SK-N-SH (cell line): ENCODE data around the gene FTO. TPM values are rescaled to one million over a fixed set of nuclear protein-coding genes. Genes with fewer than 3 reads are reported as not detected.

Experiments
- CTCF ChIA-PET: fragments of 300-600, 350-600 bp; formaldehyde crosslinking; extraction: SDS; loops from one replicate; lab custom pipeline; 2021; lab: Yijun Ruan, JAX
- POLR2A ChIA-PET: fragments of 350-600 bp; sonication (Branson Sonifier 250); formaldehyde crosslinking; extraction: SDS; loops from one replicate; lab custom pipeline; 2020; ENCODE audit warnings: antibody characterized with exemption, inconsistent platforms; lab: Yijun Ruan, JAX
- DNase-seq: peaks from one replicate; pipeline ENCODE4 v3.0.0; 2012
- H2AFZ ChIP-seq: fragments of 200-600 bp; sonication (generic); 2 replicates; pipeline ENCODE4 v1.8.1; 2016; ENCODE audit warnings: antibody characterized with exemption, mild to moderate bottlenecking, low read depth
- H3F3A ChIP-seq: fragments of 200-600 bp; sonication (generic); replicated peaks from 2 replicates; pipeline ENCODE3; 2016; ENCODE audit warnings: antibody characterized with exemption, mild to moderate bottlenecking; ENCODE audit not compliant: insufficient read depth
- H3K27ac ChIP-seq, 2 experiments: fragments of 200-500 bp in 1 of 2; fragments of 200-600 bp in 1 of 2; sonication (Bioruptor generic) in 1 of 2; sonication (generic), shearing (Covaris generic) in 1 of 2; 2 replicates each; pipeline versions ENCODE4 v1.5.1 to v1.6.1; 2014 to 2016; ENCODE audit warnings: low read depth in 2 of 2, inconsistent platforms in 1 of 2, low read length in 1 of 2, mild to moderate bottlenecking in 1 of 2, mixed read lengths in 1 of 2
- H3K27me3 ChIP-seq: fragments of 200-600 bp; sonication (generic), shearing (Covaris generic); 2 replicates; pipeline ENCODE4 v1.6.1; 2016; ENCODE audit warnings: mixed run types; ENCODE audit not compliant: insufficient read depth
- H3K36me3 ChIP-seq, 2 experiments: fragments of 200-500 bp in 1 of 2; fragments of 200-600 bp in 1 of 2; sonication (Bioruptor generic) in 1 of 2; sonication (generic) in 1 of 2; replicated peaks in 1 of 2; 2 replicates each; pipeline versions ENCODE3 to v1.5.1; 2014 to 2016; ENCODE audit warnings: low read length in 1 of 2, mild to moderate bottlenecking in 1 of 2; ENCODE audit not compliant: insufficient read depth in 2 of 2, control insufficient read depth in 1 of 2
- H3K4me1 ChIP-seq, 2 experiments: fragments of 200-500 bp in 1 of 2; fragments of 200-600 bp in 1 of 2; sonication (Bioruptor generic) in 1 of 2; sonication (generic), shearing (Covaris generic) in 1 of 2; 2 replicates each; pipeline versions ENCODE4 v1.5.1 to v1.6.1; 2014 to 2016; ENCODE audit warnings: low read depth in 1 of 2, low read length in 1 of 2, mixed run types in 1 of 2; ENCODE audit not compliant: insufficient read depth in 2 of 2, control insufficient read depth in 1 of 2
- H3K4me2 ChIP-seq: fragments of 200-600 bp; sonication (generic), shearing (Covaris generic); 2 replicates; pipeline ENCODE4 v1.6.1; 2017; ENCODE audit warnings: mixed run types
- H3K4me3 ChIP-seq, 2 experiments: fragments of 200-500 bp in 1 of 2; fragments of 200-600 bp in 1 of 2; sonication (Bioruptor generic) in 1 of 2; sonication (generic), shearing (Covaris generic) in 1 of 2; 2 replicates each; pipeline versions ENCODE4 v1.5.1 to v1.8.1; 2014 to 2016; ENCODE audit warnings: low read depth in 2 of 2, inconsistent platforms in 1 of 2, low read length in 1 of 2, mild to moderate bottlenecking in 1 of 2, mixed read lengths in 1 of 2, moderate library complexity in 1 of 2
- H3K79me2 ChIP-seq: fragments of 200-600 bp; sonication (generic); 2 replicates; pipeline ENCODE4 v1.8.1; 2017; ENCODE audit warnings: mild to moderate bottlenecking; ENCODE audit not compliant: insufficient read depth
- H3K9ac ChIP-seq: fragments of 200-600 bp; sonication (generic); 2 replicates; pipeline ENCODE4 v1.6.1; 2017; ENCODE audit warnings: mixed run types
- H3K9me2 ChIP-seq: fragments of 200-600 bp; sonication (generic); 2 replicates; pipeline ENCODE4 v1.6.1; 2017; ENCODE audit warnings: mixed run types
- H3K9me3 ChIP-seq: fragments of 200-600 bp; sonication (generic); 2 replicates; pipeline ENCODE4 v1.6.1; 2017; ENCODE audit warnings: mixed run types, mild to moderate bottlenecking, moderate library complexity
- H4K20me1 ChIP-seq: fragments of 200-600 bp; sonication (generic); 2 replicates; pipeline ENCODE4 v1.6.1; 2017; ENCODE audit warnings: mild to moderate bottlenecking, mixed run types; ENCODE audit not compliant: insufficient read depth
- CHD2 ChIP-seq: fragments of 150-350 bp; IDR thresholded peaks from 2 replicates; pipeline ENCODE4 v1.6.1; 2018; ENCODE audit warnings: low read length; ENCODE audit not compliant: partially characterized antibody
- ELF1 ChIP-seq: IDR thresholded peaks from 2 replicates; pipeline ENCODE4 v1.4.0; 2012
- EP300 ChIP-seq, 2 experiments: IDR thresholded peaks; 2 replicates each; pipeline versions ENCODE4 v1.4.0 to v1.6.1; 2012; ENCODE audit warnings: borderline replicate concordance in 1 of 2, low read depth in 1 of 2, low read length in 1 of 2
- EZH2phosphoT487 ChIP-seq: fragments of 200-600 bp; sonication (generic); IDR thresholded peaks from 2 replicates; pipeline ENCODE4 v1.6.1; 2017; ENCODE audit warnings: low read depth, mixed run types, mild to moderate bottlenecking, antibody characterized with exemption, moderate library complexity, borderline replicate concordance
- FOXJ3 ChIP-seq: sonication (generic); formaldehyde crosslinking; IDR thresholded peaks from 2 replicates; pipeline ENCODE4 v1.5.1; 2020; ENCODE audit warnings: mild to moderate bottlenecking, missing genetic modification reagents
- FOXM1 ChIP-seq: IDR thresholded peaks from 2 replicates; pipeline ENCODE4 v1.4.0; 2012; ENCODE audit warnings: low read depth, mild to moderate bottlenecking
- JUND ChIP-seq: IDR thresholded peaks from 2 replicates; pipeline ENCODE4 v1.4.0; 2012
- MEF2A ChIP-seq: IDR thresholded peaks from 2 replicates; pipeline ENCODE4 v1.4.0; 2012; ENCODE audit warnings: low read depth, borderline replicate concordance
- NRF1 ChIP-seq: IDR thresholded peaks from 2 replicates; pipeline ENCODE4 v1.6.1; 2012; ENCODE audit warnings: low read depth, mild to moderate bottlenecking, low read length
- POLR2AphosphoS5 ChIP-seq: IDR thresholded peaks from 2 replicates; pipeline ENCODE4 v1.6.1; 2012; ENCODE audit warnings: low read depth, low read length
- RAD21 ChIP-seq: IDR thresholded peaks from 2 replicates; pipeline ENCODE4 v1.6.1; 2012; ENCODE audit warnings: mild to moderate bottlenecking, low read length
- SMC3 ChIP-seq: IDR thresholded peaks from 2 replicates; pipeline ENCODE4 v1.6.1; 2012; ENCODE audit warnings: low read depth, low read length, improper control_type of control experiment
- WGBS: methylation state at CpG from one replicate; pipeline ENCODE4 v1.1.6; 2017; ENCODE audit warnings: low lambda C conversion rate; 5-methylcytosine and 5-hydroxymethylcytosine counted together
- polyA plus RNA-seq, 3 experiments: library from polyadenylated mRNA; depleted of rRNA; stranded (reverse); fragments of >200 nt; gene quantifications; 2 replicates each; pipeline ENCODE4 v1.2.3, GENCODE V29; 2012
- TF ChIP-seq, protein P1 (sequence below): IDR thresholded peaks from 2 replicates; pipeline ENCODE4 v1.4.0; 2012; ENCODE audit warnings: low read depth, borderline replicate concordance
- TF ChIP-seq, protein P2 (sequence below): fragments of 200-600 bp; sonication (generic); IDR thresholded peaks from 2 replicates; pipeline ENCODE4 v1.6.1; 2017; ENCODE audit warnings: antibody characterized with exemption, mild to moderate bottlenecking, moderate library complexity
- TF ChIP-seq, protein P3 (sequence below): IDR thresholded peaks from 2 replicates; pipeline ENCODE4 v1.4.0; 2012; ENCODE audit warnings: low read depth

FTO gene
- polyA plus RNA-seq, 1 of the 3 experiments (the other 2 are of a cell fraction) = 41.2 TPM

DNA sequence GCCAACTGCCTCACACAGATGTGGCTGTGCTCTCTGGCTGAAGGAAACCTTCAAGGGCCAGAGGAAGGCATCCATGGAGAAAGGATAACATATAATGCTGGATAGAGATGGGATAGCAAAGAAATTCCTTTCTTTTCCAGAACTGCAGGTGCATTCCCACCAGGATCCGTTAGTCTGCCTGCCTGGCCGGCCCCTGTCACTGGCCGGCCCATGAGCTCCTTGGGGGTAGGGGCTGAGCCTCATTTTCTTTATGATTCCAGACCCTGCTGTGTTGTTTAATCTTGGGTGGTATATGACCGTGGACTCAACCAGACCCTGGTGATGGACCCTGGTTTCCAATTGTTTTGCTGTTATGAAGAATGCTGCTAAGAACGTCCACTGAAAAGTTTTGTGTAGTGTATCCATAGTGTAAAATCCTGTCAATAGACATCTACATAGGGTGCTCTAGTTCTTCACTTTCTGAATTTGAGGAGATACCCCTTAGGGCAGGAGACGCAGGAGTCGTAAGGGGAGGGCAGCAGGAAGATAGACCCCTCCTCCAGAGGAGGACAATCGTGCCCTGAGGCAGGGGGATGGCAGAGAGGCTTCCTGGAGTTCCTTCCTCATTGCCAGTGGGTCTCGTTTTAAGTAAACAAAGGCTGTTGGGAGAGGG lies 489.2 kb downstream of the FTO start:
- POLR2A ChIA-PET = interaction anchor here (1.0 kb wide), 1 partner anchor 14 kb away, joined by 3 read pairs; no protein-coding TSS in a partner anchor
- no peak overlapping the region; a peak in 1 of 4 replicates for H3K4me3 ChIP-seq
- no peaks in the 10 kb centered on the region for H3K27me3 ChIP-seq
- H3K4me1 ChIP-seq = peaks cover 0 to 9% of the 10 kb centered on the region in 2 experiments; a peak in 1 of 4 replicates
- H3F3A ChIP-seq = no peaks in the 10 kb centered on the region
- no peak overlapping the region for H3K9ac ChIP-seq
- no peaks in the 10 kb centered on the region for H4K20me1 ChIP-seq
- no peaks in the 10 kb centered on the region for H3K9me3 ChIP-seq
- TF ChIP-seq EZH2phosphoT487 = no peak
- TF ChIP-seq, protein P1, sequence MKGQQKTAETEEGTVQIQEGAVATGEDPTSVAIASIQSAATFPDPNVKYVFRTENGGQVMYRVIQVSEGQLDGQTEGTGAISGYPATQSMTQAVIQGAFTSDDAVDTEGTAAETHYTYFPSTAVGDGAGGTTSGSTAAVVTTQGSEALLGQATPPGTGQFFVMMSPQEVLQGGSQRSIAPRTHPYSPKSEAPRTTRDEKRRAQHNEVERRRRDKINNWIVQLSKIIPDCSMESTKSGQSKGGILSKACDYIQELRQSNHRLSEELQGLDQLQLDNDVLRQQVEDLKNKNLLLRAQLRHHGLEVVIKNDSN = no peak
- TF ChIP-seq, all 33 proteins: peak for 0
- CTCF ChIA-PET = interaction anchor here (0.7 to 1.1 kb wide), 4 partner anchors 25 to 132 kb away, joined by 3 to 4 read pairs (median 3); no protein-coding TSS in a partner anchor
- WGBS = 77% methylated on average over 9 of the region's 9 CpGs
- DNase-seq = no peak
- Histone ChIP-seq H3K27ac (no peak overlapping the region), H3K36me3 (no peaks in the 10 kb centered on the region), H3K9me2 (no peaks in the 10 kb centered on the region), H2AFZ (peak overlapping the region; percentile 72; the same call in 1 of the 2 replicates), H3K79me2 (no peaks in the 10 kb centered on the region), H3K4me2 (no peak overlapping the region)

DNA sequence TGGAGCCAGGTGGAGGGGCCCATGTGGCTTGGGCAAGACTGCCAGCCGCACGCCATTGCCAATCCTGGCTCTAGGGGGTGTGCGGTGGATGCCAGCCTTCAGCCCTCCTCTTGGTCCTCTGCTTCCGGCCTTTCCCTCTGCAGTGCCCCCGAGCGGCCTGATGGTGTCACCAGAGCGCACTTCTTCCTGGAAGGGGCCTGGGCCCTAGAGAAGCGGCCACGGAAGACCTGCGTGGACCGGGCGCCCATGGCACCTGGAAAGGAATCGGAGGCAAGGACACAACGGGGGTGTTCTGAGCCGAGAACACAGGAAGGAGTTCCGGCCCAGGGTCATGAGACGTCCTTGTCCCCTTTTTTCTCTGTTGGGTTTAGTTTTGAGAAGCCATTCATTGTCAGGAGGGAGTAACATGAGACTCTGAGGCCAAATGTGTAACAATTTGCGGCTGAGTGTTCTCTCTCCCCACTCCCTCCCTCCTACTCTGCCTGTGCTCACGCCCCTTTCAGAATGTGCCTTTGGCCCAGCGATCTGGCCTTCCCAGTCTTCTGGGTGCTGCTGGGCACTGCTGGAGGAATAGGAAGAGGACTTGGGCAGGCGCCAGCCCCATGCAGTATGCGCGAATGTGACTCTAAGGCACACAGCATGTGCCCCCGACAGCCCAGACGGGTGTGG lies 489.8 kb downstream of the FTO start:
- WGBS = 62% methylated on average over 14 of the region's 25 CpGs
- POLR2A ChIA-PET = no interaction called here
- no peaks in the 10 kb centered on the region for H3K9me3 ChIP-seq
- H4K20me1 ChIP-seq = no peaks in the 10 kb centered on the region
- H3K36me3 ChIP-seq = no peaks in the 10 kb centered on the region
- H3F3A ChIP-seq = no peaks in the 10 kb centered on the region
- no peak overlapping the region for H3K27ac ChIP-seq
- H2AFZ ChIP-seq = peak overlapping the region; percentile 72; the same call in 1 of the 2 replicates
- H3K79me2 ChIP-seq = no peaks in the 10 kb centered on the region
- H3K4me2 ChIP-seq = no peak overlapping the region
- no peak overlapping the region; a peak in 1 of 4 replicates for H3K4me3 ChIP-seq
- peak; percentile 90 for DNase-seq
- CTCF ChIA-PET = interaction anchor here (0.9 to 1.1 kb wide), 2 partner anchors 10 to 16 kb away, joined by 4 read pairs; no protein-coding TSS in a partner anchor
- peak; percentile 68 for TF ChIP-seq SMC3
- peak; percentile 10 for TF ChIP-seq CHD2
- TF ChIP-seq ELF1 = peak; percentile 57
- TF ChIP-seq JUND = no peak
- TF ChIP-seq FOXM1 = no peak
- TF ChIP-seq POLR2AphosphoS5 = no peak
- TF ChIP-seq EP300 (IDR thresholded peaks at IDR 0.05; ENCODE audit: borderline replicate concordance in 1 of 2, low read depth in 1 of 2, low read length in 1 of 2) = no peak
- no peak for TF ChIP-seq FOXJ3
- no peak for TF ChIP-seq NRF1
- TF ChIP-seq, protein P2, sequence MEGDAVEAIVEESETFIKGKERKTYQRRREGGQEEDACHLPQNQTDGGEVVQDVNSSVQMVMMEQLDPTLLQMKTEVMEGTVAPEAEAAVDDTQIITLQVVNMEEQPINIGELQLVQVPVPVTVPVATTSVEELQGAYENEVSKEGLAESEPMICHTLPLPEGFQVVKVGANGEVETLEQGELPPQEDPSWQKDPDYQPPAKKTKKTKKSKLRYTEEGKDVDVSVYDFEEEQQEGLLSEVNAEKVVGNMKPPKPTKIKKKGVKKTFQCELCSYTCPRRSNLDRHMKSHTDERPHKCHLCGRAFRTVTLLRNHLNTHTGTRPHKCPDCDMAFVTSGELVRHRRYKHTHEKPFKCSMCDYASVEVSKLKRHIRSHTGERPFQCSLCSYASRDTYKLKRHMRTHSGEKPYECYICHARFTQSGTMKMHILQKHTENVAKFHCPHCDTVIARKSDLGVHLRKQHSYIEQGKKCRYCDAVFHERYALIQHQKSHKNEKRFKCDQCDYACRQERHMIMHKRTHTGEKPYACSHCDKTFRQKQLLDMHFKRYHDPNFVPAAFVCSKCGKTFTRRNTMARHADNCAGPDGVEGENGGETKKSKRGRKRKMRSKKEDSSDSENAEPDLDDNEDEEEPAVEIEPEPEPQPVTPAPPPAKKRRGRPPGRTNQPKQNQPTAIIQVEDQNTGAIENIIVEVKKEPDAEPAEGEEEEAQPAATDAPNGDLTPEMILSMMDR = peak; percentile 68
- no peak for TF ChIP-seq MEF2A
- TF ChIP-seq, protein P3, sequence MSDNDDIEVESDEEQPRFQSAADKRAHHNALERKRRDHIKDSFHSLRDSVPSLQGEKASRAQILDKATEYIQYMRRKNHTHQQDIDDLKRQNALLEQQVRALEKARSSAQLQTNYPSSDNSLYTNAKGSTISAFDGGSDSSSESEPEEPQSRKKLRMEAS = no peak
- peak; percentile 79 for TF ChIP-seq RAD21
- no peak for TF ChIP-seq EZH2phosphoT487
- TF ChIP-seq, protein P1 = no peak
- H3K9me2 ChIP-seq = no peaks in the 10 kb centered on the region
- H3K9ac ChIP-seq = no peak overlapping the region
- peaks cover 0 to 9% of the 10 kb centered on the region in 2 experiments; a peak in 1 of 4 replicates for H3K4me1 ChIP-seq
- no peaks in the 10 kb centered on the region for H3K27me3 ChIP-seq
